ENCODE results near the gene TSEN54. TPM values are rescaled to one million over a fixed set of nuclear protein-coding genes. Genes with fewer than 3 reads are reported as not detected.

TSEN54 gene
- total RNA-seq, 2 donors from 2014 or later: 63.8 to 123 TPM

DNA sequence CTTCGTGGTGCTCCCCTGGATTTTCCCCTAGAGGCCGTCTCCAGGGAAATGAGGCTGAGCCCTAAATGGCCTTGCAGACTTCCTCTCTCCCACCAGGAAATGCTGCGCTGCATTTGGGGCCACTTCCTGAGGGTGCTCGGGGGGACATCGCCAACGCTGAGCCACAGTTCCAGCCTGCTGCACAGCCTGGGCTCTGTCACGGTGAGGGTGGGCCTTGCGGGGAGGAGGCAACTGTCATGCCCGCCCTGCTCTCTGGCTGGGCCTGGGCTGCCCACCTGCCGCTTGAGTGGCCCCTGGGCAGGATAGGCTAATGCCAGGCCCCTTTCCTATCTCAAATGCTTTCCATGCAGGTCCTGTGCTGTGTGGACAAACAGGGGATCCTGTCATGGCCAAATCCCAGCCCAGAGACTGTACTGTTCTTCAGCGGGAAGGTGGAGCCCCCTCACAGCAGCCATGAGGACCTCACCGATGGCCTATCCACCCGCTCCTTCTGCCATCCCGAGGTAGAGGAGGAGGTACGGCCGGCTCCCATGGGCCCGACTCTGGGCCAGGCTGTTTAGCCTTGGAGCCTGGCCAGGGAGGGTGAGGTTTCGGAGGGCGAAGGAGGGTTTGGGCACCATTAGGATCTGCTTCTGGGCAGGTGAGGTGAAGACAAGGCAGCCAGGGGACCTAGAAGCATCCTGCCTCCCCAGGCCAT, 25.2 kb upstream of the TSEN54 start:
- WGBS, 2 donors: 80 to 82% methylated on average over 3 to 19 of the region's 19 CpGs
- TF ChIP-seq POLR2A (IDR thresholded peaks at IDR 0.05): no peak
- TF ChIP-seq, protein P1, sequence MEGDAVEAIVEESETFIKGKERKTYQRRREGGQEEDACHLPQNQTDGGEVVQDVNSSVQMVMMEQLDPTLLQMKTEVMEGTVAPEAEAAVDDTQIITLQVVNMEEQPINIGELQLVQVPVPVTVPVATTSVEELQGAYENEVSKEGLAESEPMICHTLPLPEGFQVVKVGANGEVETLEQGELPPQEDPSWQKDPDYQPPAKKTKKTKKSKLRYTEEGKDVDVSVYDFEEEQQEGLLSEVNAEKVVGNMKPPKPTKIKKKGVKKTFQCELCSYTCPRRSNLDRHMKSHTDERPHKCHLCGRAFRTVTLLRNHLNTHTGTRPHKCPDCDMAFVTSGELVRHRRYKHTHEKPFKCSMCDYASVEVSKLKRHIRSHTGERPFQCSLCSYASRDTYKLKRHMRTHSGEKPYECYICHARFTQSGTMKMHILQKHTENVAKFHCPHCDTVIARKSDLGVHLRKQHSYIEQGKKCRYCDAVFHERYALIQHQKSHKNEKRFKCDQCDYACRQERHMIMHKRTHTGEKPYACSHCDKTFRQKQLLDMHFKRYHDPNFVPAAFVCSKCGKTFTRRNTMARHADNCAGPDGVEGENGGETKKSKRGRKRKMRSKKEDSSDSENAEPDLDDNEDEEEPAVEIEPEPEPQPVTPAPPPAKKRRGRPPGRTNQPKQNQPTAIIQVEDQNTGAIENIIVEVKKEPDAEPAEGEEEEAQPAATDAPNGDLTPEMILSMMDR (IDR thresholded peaks at IDR 0.05): no peak
- no peak for ATAC-seq
- no peak for DNase-seq
- H3K36me3 ChIP-seq (replicated peaks in 1 of 2; ENCODE audit: insufficient read depth in 1 of 2, low read depth in 2 of 2): peaks cover 0 to 13% of the 10 kb centered on the region in 2 donors
- intact Hi-C loops (cut with DNase I): no loop called here
- H3K9me3 ChIP-seq: no peaks in the 10 kb centered on the region
- no peaks in the 10 kb centered on the region for H3K27me3 ChIP-seq
- peak overlapping the region; percentile 44 to 72 (median 56) for H3K27ac ChIP-seq
- no peak overlapping the region for H3K4me3 ChIP-seq
- peaks cover 12% of the 10 kb centered on the region for H3K4me1 ChIP-seq

DNA sequence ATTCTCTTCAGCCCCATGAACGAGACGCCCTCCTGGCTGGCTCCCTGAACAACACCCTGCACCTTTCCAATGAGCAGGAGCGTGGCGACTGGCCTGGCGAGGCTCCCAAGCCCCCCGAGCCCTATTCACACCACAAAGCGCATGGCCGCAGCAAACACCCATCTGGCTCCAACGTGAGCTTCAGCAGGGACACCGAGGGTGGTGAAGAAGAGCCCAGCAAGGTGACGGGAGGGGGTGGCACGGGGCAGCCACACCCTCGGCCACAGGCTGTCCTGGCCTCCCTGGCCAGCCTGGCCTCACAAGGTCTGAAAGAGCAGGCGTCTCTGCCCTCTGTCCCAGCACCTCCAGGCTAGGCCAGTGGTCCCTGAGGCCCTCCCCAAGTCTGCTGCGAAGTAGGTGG, 24.6 kb upstream of the TSEN54 start:
- intact Hi-C loops (cut with DNase I): no loop called here
- Histone ChIP-seq H3K9me3 (no peaks in the 10 kb centered on the region), H3K4me3 (no peak overlapping the region), H3K4me1 (peaks cover 12% of the 10 kb centered on the region), H3K27me3 (no peaks in the 10 kb centered on the region), H3K36me3 (replicated peaks in 1 of 2; ENCODE audit: insufficient read depth in 1 of 2, low read depth in 2 of 2) (peaks cover 0 to 13% of the 10 kb centered on the region in 2 donors), H3K27ac (no peak overlapping the region)
- TF ChIP-seq POLR2A (IDR thresholded peaks at IDR 0.05): no peak
- TF ChIP-seq, protein P1 (IDR thresholded peaks at IDR 0.05): no peak
- WGBS, 2 donors: 75 to 96% methylated on average over 3 to 15 of the region's 15 CpGs
- DNase-seq (no peak), ATAC-seq (no peak)

DNA sequence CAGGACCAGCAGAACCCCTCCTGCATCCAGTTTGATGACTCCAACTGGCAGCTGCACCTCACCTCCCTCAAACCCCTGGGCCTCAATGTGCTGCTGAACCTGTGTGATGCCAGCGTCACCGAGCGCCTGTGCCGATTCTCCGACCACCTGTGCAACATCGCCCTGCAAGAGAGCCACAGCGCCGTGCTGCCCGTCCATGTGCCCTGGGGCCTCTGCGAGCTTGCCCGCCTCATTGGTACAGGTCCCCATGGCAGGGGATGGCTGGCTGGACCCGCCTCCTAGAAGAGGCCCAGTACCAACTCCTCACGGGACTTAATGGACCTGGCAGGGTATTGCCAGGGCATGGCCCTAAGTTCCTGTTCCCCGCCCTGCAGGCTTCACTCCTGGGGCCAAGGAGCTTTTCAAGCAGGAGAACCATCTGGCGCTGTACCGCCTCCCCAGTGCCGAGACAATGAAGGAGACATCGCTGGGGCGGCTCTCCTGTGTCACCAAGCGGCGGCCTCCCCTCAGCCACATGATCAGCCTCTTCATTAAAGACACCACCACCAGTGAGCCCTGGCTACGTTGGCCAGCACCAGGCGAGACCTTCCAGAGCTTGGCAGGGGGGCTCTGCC, 23.7 kb upstream of the TSEN54 start:
- ATAC-seq: no peak
- no peak overlapping the region for H3K4me3 ChIP-seq
- no peaks in the 10 kb centered on the region for H3K27me3 ChIP-seq
- 89 to 92% methylated on average over 22 to 23 of the region's 23 CpGs for WGBS, 2 donors
- peaks cover 0 to 13% of the 10 kb centered on the region in 2 donors for H3K36me3 ChIP-seq (replicated peaks in 1 of 2; ENCODE audit: insufficient read depth in 1 of 2, low read depth in 2 of 2)
- H3K4me1 ChIP-seq: peaks cover 12% of the 10 kb centered on the region
- no peak overlapping the region for H3K27ac ChIP-seq
- TF ChIP-seq, protein P1 (IDR thresholded peaks at IDR 0.05): no peak
- no peak for TF ChIP-seq POLR2A (IDR thresholded peaks at IDR 0.05)
- intact Hi-C loops (cut with DNase I): no loop called here
- H3K9me3 ChIP-seq: no peaks in the 10 kb centered on the region
- DNase-seq: no peak

DNA sequence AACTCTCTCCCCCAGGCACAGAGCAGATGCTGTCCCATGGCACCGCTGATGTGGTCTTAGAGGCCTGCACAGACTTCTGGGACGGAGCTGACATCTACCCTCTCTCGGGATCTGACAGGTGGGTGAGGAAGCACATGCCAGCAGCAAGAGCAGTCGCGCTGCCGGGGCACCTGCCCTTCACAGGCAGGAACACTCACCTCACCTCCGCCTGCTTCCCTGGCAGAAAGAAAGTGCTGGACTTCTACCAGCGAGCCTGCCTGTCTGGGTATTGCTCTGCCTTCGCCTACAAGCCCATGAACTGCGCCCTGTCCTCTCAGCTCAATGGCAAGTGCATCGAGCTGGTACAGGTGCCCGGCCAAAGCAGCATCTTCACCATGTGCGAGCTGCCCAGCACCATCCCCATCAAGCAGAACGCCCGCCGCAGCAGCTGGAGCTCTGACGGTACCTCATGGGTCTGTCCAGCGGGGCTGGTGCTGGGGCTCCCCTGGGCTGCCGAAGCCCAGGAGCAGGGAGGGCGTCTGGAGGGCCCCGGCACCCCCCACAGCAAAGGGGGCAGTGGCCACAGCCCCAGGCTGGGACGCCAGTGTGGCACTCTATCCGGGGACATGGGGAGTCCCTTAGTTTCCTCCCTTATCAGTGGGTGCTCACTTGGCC, 22.7 kb upstream of the TSEN54 start:
- H3K9me3 ChIP-seq: no peaks in the 10 kb centered on the region
- peaks cover 0 to 13% of the 10 kb centered on the region in 2 donors for H3K36me3 ChIP-seq (replicated peaks in 1 of 2; ENCODE audit: insufficient read depth in 1 of 2, low read depth in 2 of 2)
- DNase-seq (no peak), ATAC-seq (no peak)
- 92 to 100% methylated on average over 1 to 23 of the region's 23 CpGs for WGBS, 2 donors
- TF ChIP-seq POLR2A (IDR thresholded peaks at IDR 0.05): no peak
- TF ChIP-seq, protein P1 (IDR thresholded peaks at IDR 0.05): no peak
- intact Hi-C loops (cut with DNase I): no loop called here
- H3K27me3 ChIP-seq: no peaks in the 10 kb centered on the region
- peaks cover 12% of the 10 kb centered on the region for H3K4me1 ChIP-seq
- no peak overlapping the region for H3K4me3 ChIP-seq
- H3K27ac ChIP-seq: no peak overlapping the region
